NCI-H1048 (cell line): ENCODE results near the gene NUDT7.

Source experiments
- DNase-seq: peaks from one replicate; lab custom pipeline; 2025; lab: John Stamatoyannopoulos, UW

NUDT7 gene

GRCh38 chr16:77780378-77780837, 58.1 kb downstream of the NUDT7 start:
- DNase-seq, result no peak

- no peak for DNase-seq
Observed at GRCh38 chr16:77781091-77781490, 58.8 kb downstream of the NUDT7 start.

GRCh38 chr16:77782694-77783093, 60.4 kb downstream of the NUDT7 start:
- DNase-seq, result no peak

GRCh38 chr16:77784441-77785372, 62.4 kb downstream of the NUDT7 start:
- DNase-seq, result no peak

- no peak for DNase-seq
Observed at GRCh38 chr16:77785373-77785764, 63.1 kb downstream of the NUDT7 start.

GRCh38 chr16:77786186-77786847, 64.0 kb downstream of the NUDT7 start:
- no peak for DNase-seq

- DNase-seq, result no peak
Observed at GRCh38 chr16:77787452-77787851, 65.1 kb downstream of the NUDT7 start.

GRCh38 chr16:77788181-77789084, 66.1 kb downstream of the NUDT7 start, which contains the start of gene VAT1L:
VAT1L (plus strand) TSS chr16:77788564; CDS start chr16:77788683, 119 bp downstream.
- DNase-seq, result no peak

GRCh38 chr16:77789085-77790008, 67.0 kb downstream of the NUDT7 start:
- DNase-seq, result no peak

GRCh38 chr16:77790009-77790372, 67.7 kb downstream of the NUDT7 start:
- DNase-seq, result no peak

- DNase-seq, result no peak
Observed at GRCh38 chr16:77790912-77791311, 68.6 kb downstream of the NUDT7 start.
